A673 (cell line): ENCODE results near the gene FAM222B. TPM values are rescaled to one million over a fixed set of nuclear protein-coding genes. Genes with fewer than 3 reads are reported as not detected.

ENCODE experiments used
- BruUV-seq: library from RNA; stranded (reverse); fragments of 400-500 nt; replicated peaks from 2 replicates; lab custom pipeline; 2021; lab: Mats Ljungman, UMichigan
- CTCF ChIA-PET: fragments of 300-600 bp; sonication (Branson Sonifier 250); formaldehyde crosslinking; loops from one replicate; lab custom pipeline; 2022; ENCODE audit warnings: antibody characterized with exemption; lab: Charles Lee
- POLR2A ChIA-PET: fragments of 300-600 bp; sonication (Branson Sonifier 250); formaldehyde crosslinking; loops from one replicate; lab custom pipeline; 2022; ENCODE audit warnings: antibody characterized with exemption; ENCODE audit not compliant: low non-redundant PET; lab: Charles Lee
- DNase-seq: peaks from one replicate; pipeline ENCODE4 v3.0.0-alpha.2; 2015; ENCODE audit warnings: low spot score
- H3K27ac ChIP-seq: fragments of 200-600 bp; sonication (generic); 2 replicates; pipeline ENCODE4 v1.5.1; 2016; ENCODE audit warnings: mixed run types, low read depth, mild to moderate bottlenecking, mixed read lengths, antibody characterized with exemption, low read length; ENCODE audit not compliant: poor library complexity, severe bottlenecking
- H3K27me3 ChIP-seq: fragments of 200-600 bp; sonication (generic); replicated peaks from 2 replicates; pipeline ENCODE4 v1.6.1; 2017; ENCODE audit warnings: mixed run types, low read depth, mild to moderate bottlenecking, mixed read lengths, antibody characterized with exemption, low read length; ENCODE audit not compliant: insufficient read depth, poor library complexity
- H3K36me3 ChIP-seq: fragments of 200-600 bp; sonication (generic); 2 replicates; pipeline ENCODE4 v1.6.1; 2016; ENCODE audit warnings: mixed run types, mild to moderate bottlenecking, mixed read lengths, antibody characterized with exemption, low read length; ENCODE audit not compliant: insufficient read depth, poor library complexity, severe bottlenecking
- H3K4me1 ChIP-seq: fragments of 200-600 bp; sonication (generic); 2 replicates; pipeline ENCODE4 v1.6.1; 2017; ENCODE audit warnings: mixed run types, mild to moderate bottlenecking, mixed read lengths, antibody characterized with exemption, low read length; ENCODE audit not compliant: insufficient read depth, poor library complexity, severe bottlenecking
- H3K4me3 ChIP-seq: fragments of 200-600 bp; sonication (generic); 2 replicates; pipeline ENCODE4 v1.5.1; 2016; ENCODE audit warnings: low read depth, mixed run types, mild to moderate bottlenecking, mixed read lengths, low read length; ENCODE audit not compliant: poor library complexity, severe bottlenecking
- H3K9me3 ChIP-seq: fragments of 200-600 bp; sonication (generic); 2 replicates; pipeline ENCODE4 v1.6.1; 2016; ENCODE audit warnings: mixed run types, low read depth, mild to moderate bottlenecking, mixed read lengths, antibody characterized with exemption, low read length; ENCODE audit not compliant: poor library complexity, severe bottlenecking
- EZH2 ChIP-seq: fragments of 200-600 bp; sonication (generic); IDR thresholded peaks from 2 replicates; pipeline ENCODE4 v1.6.1; 2017; ENCODE audit warnings: borderline replicate concordance, low read depth, mild to moderate bottlenecking, mixed read lengths, antibody characterized with exemption, low read length; ENCODE audit not compliant: poor library complexity, severe bottlenecking
- intact Hi-C: fragments of 100-400 bp; cut with micrococcal nuclease; formaldehyde crosslinking; loops from one replicate; pipeline ENCODE4 v1.10.0; 2022; ENCODE audit not compliant: unreplicated experiment
- total RNA-seq: library from RNA; stranded (reverse); gene quantifications from 2 replicates; pipeline ENCODE4 v1.2.3, GENCODE V29; 2021
- TF ChIP-seq, protein P1 (sequence below): fragments of 300-800, 200-600 bp; sonication (generic); conservative IDR thresholded peaks from 2 replicates; pipeline ENCODE4 v1.5.1; 2017; ENCODE audit warnings: low read depth, mild to moderate bottlenecking, antibody characterized with exemption, low read length, moderate library complexity, mixed read lengths

FAM222B gene
- total RNA-seq, 1 experiment from 2014 or later = 27.3 TPM

GRCh38 chr17:28744104-28744971 lies 98.3 kb downstream of the FAM222B start:
- ChIA-PET CTCF (interaction anchor here (0.6 to 3.2 kb wide), 5 partner anchors 17 to 209 kb away, joined by 3 to 17 read pairs (median 4); partner anchors contain the start of gene TLCD1), POLR2A (interaction anchor here (0.6 kb wide), 1 partner anchor 17 kb away, joined by 4 read pairs; no protein-coding TSS in a partner anchor)
- intact Hi-C loops = no loop called here
- TF ChIP-seq, protein P1, sequence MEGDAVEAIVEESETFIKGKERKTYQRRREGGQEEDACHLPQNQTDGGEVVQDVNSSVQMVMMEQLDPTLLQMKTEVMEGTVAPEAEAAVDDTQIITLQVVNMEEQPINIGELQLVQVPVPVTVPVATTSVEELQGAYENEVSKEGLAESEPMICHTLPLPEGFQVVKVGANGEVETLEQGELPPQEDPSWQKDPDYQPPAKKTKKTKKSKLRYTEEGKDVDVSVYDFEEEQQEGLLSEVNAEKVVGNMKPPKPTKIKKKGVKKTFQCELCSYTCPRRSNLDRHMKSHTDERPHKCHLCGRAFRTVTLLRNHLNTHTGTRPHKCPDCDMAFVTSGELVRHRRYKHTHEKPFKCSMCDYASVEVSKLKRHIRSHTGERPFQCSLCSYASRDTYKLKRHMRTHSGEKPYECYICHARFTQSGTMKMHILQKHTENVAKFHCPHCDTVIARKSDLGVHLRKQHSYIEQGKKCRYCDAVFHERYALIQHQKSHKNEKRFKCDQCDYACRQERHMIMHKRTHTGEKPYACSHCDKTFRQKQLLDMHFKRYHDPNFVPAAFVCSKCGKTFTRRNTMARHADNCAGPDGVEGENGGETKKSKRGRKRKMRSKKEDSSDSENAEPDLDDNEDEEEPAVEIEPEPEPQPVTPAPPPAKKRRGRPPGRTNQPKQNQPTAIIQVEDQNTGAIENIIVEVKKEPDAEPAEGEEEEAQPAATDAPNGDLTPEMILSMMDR = no peak
- no peak for TF ChIP-seq EZH2
- no peaks in the 10 kb centered on the region for H3K27me3 ChIP-seq
- peaks cover 23% of the 10 kb centered on the region for H3K36me3 ChIP-seq
- peaks cover 32% of the 10 kb centered on the region for H3K4me1 ChIP-seq
- BruUV-seq = TSS peak; percentile 68
- no peaks in the 10 kb centered on the region for H3K9me3 ChIP-seq
- H3K4me3 ChIP-seq = peak overlapping the region; percentile 72
- peak; percentile 48 for DNase-seq
- H3K27ac ChIP-seq = peak overlapping the region; percentile 94

DNA sequence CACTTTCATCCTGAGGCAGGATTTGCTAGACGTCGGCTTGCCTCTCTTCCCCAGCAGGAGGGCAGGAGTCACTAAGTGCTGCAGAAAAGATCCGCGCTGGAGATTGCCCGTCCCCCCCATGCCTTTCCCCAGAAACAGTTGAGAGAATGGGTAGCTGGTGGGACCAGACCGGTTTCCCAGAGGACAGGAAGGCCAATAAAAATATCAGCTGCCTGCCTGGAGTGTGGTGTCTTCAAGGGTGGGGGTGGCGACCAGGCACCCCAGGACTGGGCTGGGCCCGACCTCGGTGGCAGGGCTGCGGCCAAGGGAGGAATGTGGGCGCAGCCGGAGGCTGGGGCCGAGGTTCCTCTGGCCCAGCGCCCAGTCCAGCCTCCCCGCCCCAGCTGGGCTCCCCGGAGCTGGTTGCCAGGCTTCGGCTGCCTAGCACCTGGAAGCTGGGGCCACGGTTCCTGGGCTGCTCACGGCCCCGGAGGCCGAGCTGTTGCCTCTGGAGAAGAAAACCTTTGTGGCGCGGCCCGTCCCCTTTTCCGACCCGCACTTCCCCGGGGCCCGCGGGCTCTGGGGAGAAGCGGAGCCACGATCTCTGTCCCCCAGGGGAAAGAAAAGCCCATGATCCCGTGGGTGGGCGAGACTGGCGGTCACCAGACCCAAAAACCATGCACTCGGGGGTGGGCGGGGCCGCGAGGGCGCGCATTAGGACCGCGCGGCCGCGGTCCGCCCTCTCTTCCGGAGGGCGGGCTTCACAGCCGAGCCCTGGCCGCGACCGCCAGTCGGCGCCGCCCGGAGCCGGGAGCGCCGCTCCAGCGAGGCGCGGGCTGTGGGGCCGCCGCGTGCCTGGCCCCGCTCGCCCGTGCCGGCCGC lies 99.1 kb downstream of the FAM222B start, which contains the start of gene TRAF4:
Gene TRAF4, plus strand, starts transcription at position 769 of the 861 bp plus-strand sequence. CDS start 102 bp downstream, outside the sequence.
- TF ChIP-seq, protein P1 = no peak
- no peak for TF ChIP-seq EZH2
- ChIA-PET POLR2A (interaction anchor here (0.6 to 0.7 kb wide), 2 partner anchors 148 to 427 kb away, joined by 3 to 5 read pairs; no protein-coding TSS in a partner anchor), CTCF (interaction anchor here (0.7 to 1.5 kb wide), 6 partner anchors 16 to 640 kb away, joined by 3 to 5 read pairs (median 4); no protein-coding TSS in a partner anchor)
- DNase-seq = peak; percentile 93
- H3K27ac ChIP-seq = peak within 1 kb of the TSS; percentile 94
- intact Hi-C loops = loop anchor here (2.0 kb wide), 1 partner anchor 15 kb away; the partner anchor contains the start of gene NEK8
- TSS peak; percentile 79 for BruUV-seq
- peaks cover 32% of the 10 kb centered on the region for H3K4me1 ChIP-seq
- peaks cover 16% of the 10 kb centered on the region for H3K36me3 ChIP-seq
- no peaks in the 10 kb centered on the region for H3K9me3 ChIP-seq
- no peaks in the 10 kb centered on the region for H3K27me3 ChIP-seq
- H3K4me3 ChIP-seq = peak within 1 kb of the TSS; percentile 72
